ENCODE measurements around the gene SRCIN1.

SRCIN1 gene

GRCh38 chr17:38617074-38617860 is 11.5 kb upstream of the SRCIN1 start:
- DNase-seq = no peak

DNA sequence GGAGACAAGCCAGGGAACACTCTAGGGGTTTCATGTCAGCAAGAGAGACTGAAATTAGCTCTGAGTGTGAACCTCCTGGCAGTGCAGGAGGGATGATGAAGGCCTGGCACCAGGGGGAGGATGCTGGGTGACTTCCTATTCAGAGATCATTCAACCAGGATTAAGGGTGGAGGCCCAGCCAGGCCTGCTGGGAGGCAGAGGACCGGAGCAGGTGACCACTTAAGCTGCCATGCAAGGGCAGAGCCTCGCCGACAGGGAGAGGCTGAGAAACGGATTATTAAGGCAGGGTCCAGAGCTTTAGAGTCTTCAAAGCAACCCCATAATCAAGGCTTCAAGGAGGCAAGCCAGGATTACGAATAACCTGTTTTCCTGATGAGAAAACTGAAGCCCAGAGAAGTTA is 10.6 kb upstream of the SRCIN1 start:
- DNase-seq = no peak

DNA sequence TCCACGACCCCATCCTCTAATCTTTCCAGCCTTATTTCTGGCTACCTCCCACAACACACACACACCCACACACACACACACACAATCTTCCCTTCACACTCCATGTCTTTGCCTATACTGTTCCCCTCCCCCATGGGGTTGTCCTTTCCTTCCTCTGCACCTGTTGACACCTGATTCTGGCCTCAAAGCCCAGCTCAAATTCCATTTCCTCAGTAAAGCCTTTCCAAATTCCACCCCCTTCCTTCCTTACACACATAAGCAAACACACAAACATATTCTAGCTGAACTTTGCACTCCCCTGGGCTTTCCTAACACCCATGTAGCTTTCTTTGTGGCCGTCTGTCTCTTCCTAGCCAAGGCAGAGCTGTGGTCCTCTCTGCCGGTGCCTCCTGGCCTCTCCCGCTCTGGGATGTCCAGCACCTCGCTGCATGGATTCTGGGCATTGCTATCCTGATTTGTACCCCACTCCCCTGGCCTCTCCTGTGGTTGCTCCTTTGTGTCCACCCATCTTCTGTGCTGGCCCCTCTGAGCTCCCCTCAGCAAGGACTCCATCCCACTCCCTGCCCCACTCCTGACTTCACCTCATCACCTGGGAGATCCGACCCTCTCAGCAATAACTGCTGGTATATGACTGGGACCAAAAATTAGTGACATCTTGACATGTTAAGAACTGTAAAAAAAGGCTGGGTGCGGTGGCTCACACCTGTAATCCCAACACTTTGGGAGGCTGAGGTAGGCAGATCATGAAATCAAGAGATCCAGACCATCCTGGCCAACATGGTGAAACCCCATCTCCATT is 8.4 kb upstream of the SRCIN1 start:
- DNase-seq = no peak

GRCh38 chr17:38613525-38613980 is 7.8 kb upstream of the SRCIN1 start:
- DNase-seq = no peak

- DNase-seq = no peak
Measured at GRCh38 chr17:38611872-38612376, 6.2 kb upstream of the SRCIN1 start.

- DNase-seq = no peak
Measured at GRCh38 chr17:38611070-38611786, 5.5 kb upstream of the SRCIN1 start.

DNA sequence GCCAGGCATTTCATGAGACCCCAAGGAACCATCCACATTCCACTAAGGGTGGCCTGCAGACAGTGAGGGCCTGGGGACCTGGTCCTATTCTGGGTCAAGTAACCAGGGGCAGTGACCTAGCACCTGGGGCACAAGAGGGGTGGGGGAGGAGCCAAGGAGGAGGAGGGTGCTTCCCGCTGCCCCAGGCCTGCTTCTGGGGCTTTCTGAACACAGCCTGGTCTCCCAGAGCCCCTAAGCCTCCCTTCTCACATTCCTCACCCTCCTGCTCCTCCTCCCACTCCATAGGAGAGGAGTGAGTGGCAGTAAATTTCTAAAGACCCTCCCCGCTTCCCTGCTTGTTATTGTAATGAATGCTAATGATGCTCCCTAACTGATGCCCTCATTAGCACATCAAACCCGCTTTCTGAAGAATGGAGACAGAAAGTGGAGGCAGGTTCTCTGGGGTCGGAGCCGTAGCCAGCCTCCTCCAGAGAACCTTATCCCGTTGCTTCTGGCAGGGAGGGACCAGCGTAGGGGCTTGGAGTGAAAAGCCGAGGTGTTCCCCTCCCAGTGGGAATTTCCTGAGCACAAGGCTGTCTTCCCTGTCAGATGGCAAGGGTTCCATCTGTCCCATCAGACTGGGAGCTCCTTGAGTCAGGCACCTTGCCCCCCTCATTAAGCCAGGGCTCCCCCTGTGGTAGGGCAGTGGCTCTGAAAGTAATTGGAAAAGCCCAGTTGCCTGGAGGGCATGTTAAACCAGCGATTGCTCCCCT is 3.7 kb upstream of the SRCIN1 start:
- DNase-seq = no peak

- DNase-seq = no peak
Measured at GRCh38 chr17:38608648-38609047, 2.9 kb upstream of the SRCIN1 start.

DNA sequence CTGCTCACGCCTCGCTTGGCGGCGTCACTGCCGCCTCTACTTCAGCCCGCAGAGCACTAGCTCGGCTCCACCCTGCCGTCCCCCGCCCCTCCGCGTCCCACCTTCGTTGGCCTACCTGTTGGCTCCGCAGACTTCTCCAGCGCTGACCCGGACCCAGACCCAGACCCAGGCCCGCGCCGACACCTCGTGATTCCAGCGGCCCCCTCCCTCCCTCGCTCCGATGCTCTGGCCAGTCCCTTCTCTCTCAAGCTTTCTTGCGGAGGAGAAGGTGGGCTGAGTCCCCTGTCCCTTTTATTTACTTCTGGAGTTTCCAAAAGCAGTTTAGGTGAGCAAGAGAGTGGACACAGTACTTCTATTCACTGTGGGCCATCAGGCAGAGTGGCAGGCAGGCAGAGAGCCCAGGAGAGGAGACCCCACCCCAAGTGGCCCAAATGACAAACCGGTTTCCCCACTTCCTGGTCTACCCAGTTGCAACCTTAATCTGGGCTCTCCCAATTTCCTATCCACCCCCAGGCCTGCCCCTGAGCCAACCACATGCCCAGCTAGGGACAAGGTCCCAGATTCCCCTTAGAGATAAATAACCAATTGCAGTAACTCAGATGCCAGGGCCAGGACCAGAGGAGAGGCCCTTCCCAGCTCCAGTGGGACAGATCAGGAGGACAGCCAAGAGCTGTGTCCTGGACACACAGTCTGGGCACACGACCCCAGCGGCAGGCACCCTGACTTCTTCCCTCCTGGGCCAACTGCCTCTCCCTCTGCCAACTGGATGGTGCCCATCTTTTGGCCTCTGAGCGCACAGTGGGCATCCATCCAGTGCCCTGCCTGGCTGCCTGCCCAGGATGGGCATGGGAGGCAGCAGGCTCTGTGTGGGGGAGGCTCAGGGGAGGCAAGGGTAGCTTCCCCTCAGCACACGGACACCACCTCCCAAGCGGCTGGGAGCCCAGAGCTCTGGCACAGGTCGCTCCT is 1.2 kb upstream of the SRCIN1 start:
- no peak for DNase-seq

DNA sequence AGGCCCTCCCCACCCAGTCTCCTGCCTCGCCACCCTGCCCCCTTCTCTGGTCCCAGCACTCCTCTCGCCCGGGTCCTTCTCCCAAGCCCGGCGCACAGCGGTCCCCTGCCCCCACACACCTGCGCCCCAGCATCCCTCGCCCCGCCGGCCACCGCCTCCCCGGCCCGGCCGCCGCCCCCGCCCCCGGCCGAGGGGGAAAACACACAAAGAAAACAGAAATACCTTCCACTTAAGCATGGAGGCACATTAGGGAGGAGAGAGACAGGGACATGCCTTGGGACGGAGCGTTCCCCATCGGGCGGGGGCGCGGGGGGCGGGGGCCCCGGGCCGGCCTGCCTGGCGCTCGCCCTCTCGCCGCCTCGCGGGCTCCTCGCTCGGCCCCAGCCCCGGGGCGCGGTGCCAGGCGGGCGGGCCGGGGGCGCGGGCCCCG is 326 bp downstream of the SRCIN1 start:
- DNase-seq = no peak

DNA sequence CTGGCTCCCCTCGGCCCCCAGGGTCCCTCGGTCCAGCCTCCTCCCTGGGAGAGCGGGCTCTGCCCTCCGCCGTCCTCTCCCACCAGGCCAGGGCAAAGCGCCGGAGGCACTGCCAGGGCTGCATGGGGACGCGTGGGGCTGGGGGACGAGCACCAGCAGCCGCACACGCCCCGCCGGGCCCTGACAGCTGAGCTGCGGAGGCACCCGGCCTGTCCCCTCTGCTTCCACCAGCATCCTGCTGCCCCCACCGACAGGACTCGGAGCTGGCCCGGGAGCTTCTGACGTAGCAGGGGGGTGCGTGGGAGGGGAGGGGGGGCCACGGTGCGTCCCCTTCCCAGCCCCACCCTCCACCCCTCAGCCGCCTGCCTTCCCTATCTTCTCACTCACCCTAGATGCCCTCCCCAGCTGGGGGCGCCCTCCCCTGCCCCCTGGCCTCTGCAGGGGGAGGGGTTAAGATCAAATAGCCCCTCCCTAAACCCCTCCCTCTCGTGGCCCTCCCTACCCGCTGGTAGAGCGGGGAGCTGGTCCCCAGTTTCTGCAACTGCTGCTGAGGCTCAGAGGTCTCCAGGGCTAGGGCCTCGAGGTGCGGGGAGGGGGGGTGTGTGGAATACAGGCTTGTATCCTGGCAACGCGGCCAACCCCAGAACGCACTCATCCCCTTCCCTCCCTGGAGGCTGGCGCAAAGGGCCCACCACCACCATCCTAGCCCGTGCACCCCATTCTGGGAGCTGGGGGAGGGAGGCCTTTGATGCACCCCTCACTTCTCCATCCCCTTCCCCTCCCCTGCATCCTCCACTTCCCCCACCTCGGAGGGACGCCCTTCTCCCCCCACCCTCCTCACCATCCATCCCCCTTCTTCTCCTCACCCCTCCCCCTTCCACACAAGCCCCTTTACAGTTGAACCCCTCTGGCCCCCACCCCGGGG is 1.0 kb downstream of the SRCIN1 start:
- DNase-seq = peak; percentile 23

DNA sequence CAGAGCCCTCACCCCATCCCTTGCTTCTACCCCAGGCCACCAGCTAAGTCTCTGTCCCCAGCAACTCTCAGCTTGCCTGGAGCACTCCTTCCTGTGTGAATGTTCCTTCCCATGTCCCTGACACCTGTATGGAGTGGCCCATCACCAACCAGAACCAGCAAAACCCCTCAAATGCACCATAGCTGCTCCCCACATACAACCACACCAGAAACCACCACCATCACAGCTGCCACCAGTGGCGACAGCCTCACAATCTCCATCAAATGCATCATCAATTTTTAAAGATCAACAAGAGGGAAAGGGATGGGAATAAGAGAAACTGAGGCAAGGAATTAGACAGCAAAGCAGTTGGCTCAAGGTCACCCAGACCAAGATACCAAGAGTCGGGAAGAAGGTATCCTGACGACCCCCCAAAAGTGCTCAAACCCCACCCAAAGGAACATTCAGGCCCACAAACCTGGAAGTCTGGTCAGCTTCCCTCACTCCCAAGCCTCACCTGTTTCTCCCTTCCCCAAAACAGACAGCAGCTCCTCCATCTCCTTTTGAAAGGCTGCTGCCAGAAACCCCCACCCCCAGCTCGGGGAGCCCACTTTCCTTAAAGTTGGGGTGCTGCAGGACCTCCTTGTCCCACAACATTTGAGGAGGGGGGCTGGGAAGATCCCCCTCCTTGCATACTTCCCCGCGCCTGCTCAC is 1.8 kb downstream of the SRCIN1 start:
- no peak for DNase-seq

GRCh38 chr17:38602956-38603785 is 2.6 kb downstream of the SRCIN1 start:
- no peak for DNase-seq

DNA sequence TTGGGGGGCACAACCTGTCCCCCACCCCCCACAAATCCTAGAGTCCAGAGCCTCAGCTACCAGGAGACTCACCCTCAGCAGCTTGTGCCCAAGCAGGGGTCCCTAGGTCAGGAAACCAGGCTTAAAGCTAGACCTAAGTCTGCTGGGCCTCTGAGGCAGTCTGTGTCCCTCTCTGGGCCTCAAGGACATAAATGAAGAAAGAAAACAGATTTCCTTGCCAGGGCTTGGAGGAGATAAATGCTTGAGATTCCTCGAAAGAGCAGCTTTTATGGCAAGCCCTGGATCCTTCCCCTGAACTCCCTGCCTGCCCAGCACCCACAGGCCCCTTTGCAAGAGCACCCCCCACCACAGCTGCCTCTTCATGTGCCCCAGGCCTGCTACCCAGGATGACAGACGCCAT is 3.3 kb downstream of the SRCIN1 start:
- DNase-seq = no peak

DNA sequence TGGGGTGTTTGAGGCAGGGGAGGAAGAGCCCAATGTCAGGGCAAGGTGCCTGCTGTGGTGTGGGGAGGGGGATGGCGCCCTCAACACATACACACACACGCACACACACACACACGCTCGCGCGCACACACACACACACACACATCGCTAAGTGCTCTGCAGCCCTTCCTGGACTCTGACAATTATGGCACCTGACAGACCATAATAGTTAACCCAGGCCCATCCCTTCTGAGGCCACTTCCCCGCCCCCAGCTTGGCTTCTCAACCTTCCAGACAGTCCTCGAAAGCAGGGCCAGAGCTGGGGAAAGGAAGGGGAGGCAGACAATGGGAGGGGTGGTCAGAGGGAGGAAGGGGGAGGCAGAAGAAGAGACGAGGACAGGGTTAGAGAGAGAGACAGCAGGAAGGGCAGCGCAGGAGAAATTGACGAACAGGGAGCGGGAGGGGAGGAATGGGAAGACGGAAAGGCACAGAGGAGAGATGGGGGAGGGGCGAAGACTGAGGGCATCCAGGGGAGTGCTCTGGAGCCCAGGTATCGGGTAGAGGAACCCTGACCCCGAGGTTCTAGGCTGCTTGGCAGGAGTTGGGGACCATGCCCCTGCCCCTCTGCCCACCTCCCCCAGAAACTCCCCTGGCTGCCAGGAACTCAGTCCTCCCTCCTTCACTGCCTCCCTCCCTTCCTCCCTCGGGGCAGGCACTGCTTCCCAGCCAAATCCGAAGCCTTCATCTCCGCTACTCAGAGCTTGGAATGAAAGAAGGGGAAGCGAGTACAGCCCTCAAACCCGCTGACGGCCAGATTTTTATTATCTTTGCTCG is 4.0 kb downstream of the SRCIN1 start:
- no peak for DNase-seq

- DNase-seq = no peak
Measured at GRCh38 chr17:38600906-38601305, 4.8 kb downstream of the SRCIN1 start.

GRCh38 chr17:38600416-38600815 is 5.3 kb downstream of the SRCIN1 start:
- DNase-seq = no peak

- no peak for DNase-seq
Measured at GRCh38 chr17:38599398-38599856, 6.3 kb downstream of the SRCIN1 start.
